Neural progenitor cell (in vitro differentiated cells): ENCODE measurements around the gene RNLS. TPM values are rescaled to one million over a fixed set of nuclear protein-coding genes. Genes with fewer than 3 reads are reported as not detected.

Experiments
- DNase-seq: peaks from one replicate; pipeline ENCODE4 v3.0.0-alpha.2; 2016; ENCODE audit warnings: low spot score
- H2AFZ ChIP-seq: fragments of 200-600 bp; sonication (generic); replicated peaks from 2 replicates; pipeline ENCODE4 v1.6.1; 2016; ENCODE audit warnings: antibody characterized with exemption
- H3F3A ChIP-seq: fragments of 200-600 bp; sonication (generic); 2 replicates; pipeline ENCODE4 v1.6.1; 2016; ENCODE audit warnings: antibody characterized with exemption, low read depth
- H3K27ac ChIP-seq: fragments of 200-600 bp; sonication (generic); 2 replicates; pipeline ENCODE4 v1.5.1; 2016; ENCODE audit warnings: mild to moderate bottlenecking
- H3K27me3 ChIP-seq: fragments of 200-600 bp; sonication (generic); 2 replicates; pipeline ENCODE4 v1.6.1; 2016; ENCODE audit warnings: mild to moderate bottlenecking, moderate library complexity
- H3K36me3 ChIP-seq: fragments of 200-600 bp; sonication (generic); 2 replicates; pipeline ENCODE4 v1.5.1; 2016
- H3K4me1 ChIP-seq: fragments of 200-600 bp; sonication (generic); 2 replicates; pipeline ENCODE4 v1.6.1; 2016; ENCODE audit warnings: mixed run types
- H3K4me2 ChIP-seq: fragments of 200-600 bp; sonication (generic); 2 replicates; pipeline ENCODE4 v1.6.1; 2016
- H3K4me3 ChIP-seq: fragments of 200-600 bp; sonication (generic); 2 replicates; pipeline ENCODE4 v1.5.1; 2016
- H3K79me2 ChIP-seq: fragments of 200-600 bp; sonication (generic); 2 replicates; pipeline ENCODE4 v1.6.1; 2016; ENCODE audit warnings: low read depth
- H3K9ac ChIP-seq: fragments of 200-600 bp; sonication (generic); 2 replicates; pipeline ENCODE4 v1.6.1; 2016
- H3K9me3 ChIP-seq: fragments of 200-600 bp; sonication (generic); 2 replicates; pipeline ENCODE4 v1.5.1; 2016; ENCODE audit warnings: low read depth
- H4K20me1 ChIP-seq: fragments of 200-600 bp; sonication (generic); 2 replicates; pipeline ENCODE4 v1.6.1; 2016; ENCODE audit warnings: low read depth
- H3K27ac Mint-ChIP-seq: 3 replicates; pipeline ENCODE4 v1.8.0; 2021; ENCODE audit warnings: mixed read lengths
- H3K27me3 Mint-ChIP-seq: 2 replicates; pipeline ENCODE4 v1.8.0; 2022; ENCODE audit warnings: low read depth, mild to moderate bottlenecking, inconsistent platforms, moderate library complexity, mixed read lengths; ENCODE audit not compliant: insufficient read depth
- H3K36me3 Mint-ChIP-seq: 3 replicates; pipeline ENCODE4 v1.8.0; 2021; ENCODE audit warnings: mixed read lengths
- H3K4me1 Mint-ChIP-seq: 3 replicates; pipeline ENCODE4 v1.8.0; 2021; ENCODE audit warnings: mixed read lengths
- H3K4me3 Mint-ChIP-seq: 3 replicates; pipeline ENCODE4 v1.8.0; 2021; ENCODE audit warnings: mild to moderate bottlenecking, moderate library complexity, mixed read lengths
- H3K9me3 Mint-ChIP-seq: 3 replicates; pipeline ENCODE4 v1.8.0; 2020; ENCODE audit warnings: mixed read lengths
- EZH2 ChIP-seq: fragments of 200-600 bp; sonication (generic); IDR thresholded peaks from 2 replicates; pipeline ENCODE4 v1.6.1; 2017; ENCODE audit warnings: antibody characterized with exemption, mild to moderate bottlenecking, moderate library complexity
- EZH2phosphoT487 ChIP-seq: fragments of 200-600 bp; sonication (generic); IDR thresholded peaks from 2 replicates; pipeline ENCODE4 v1.6.1; 2017; ENCODE audit warnings: antibody characterized with exemption
- small RNA-seq: library from RNA; depleted of rRNA; stranded (forward); fragments of <200 nt; gene quantifications from one replicate; pipeline ENCODE3, GENCODE V24; 2015
- total RNA-seq: library from RNA; depleted of rRNA; stranded (reverse); fragments of >200 nt; gene quantifications from 2 replicates; pipeline ENCODE4 v1.2.3, GENCODE V29; 2015; ENCODE audit warnings: low replicate concordance
- TF ChIP-seq, protein P1 (sequence below): fragments of 200-600 bp; sonication (generic); IDR thresholded peaks from 2 replicates; pipeline ENCODE4 v1.5.1; 2017; ENCODE audit warnings: antibody characterized with exemption, mild to moderate bottlenecking

The RNLS gene
- total RNA-seq, 1 donor from 2014 or later: 9.1 TPM

DNA sequence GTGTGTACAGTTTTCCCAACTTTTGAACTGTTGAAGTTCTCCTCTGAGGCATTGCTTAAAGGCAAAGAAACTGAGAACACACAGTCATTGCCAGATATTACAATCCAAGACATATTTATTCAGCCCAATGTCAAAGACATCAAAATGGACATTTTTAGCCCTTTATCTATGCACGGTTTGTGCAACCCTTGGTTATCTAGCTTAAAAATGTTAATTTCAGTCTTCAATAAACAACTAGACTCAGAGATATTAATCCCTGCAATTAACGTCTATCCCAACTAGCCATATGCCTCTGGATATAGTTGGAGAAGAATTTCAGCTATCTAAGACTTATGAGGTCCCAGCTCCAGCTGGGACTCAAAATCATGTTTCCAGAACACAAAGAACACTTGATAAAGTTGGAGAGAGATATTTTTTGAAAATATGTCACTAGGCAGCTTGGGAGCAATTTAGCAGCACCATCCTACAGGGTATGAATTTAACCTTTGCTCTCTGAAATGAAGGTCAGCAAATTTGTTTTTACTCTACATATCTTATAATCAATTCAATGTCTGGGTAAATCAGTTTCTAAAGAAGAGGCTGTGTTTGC, 357.0 kb downstream of the RNLS start:
- Histone ChIP-seq H3K27me3 (no peaks in the 10 kb centered on the region), H3K79me2 (no peaks in the 10 kb centered on the region), H3K4me3 (no peak overlapping the region), H3K9ac (no peak overlapping the region), H2AFZ (no peak overlapping the region), H3K27ac (no peak overlapping the region), H3F3A (peaks cover 9% of the 10 kb centered on the region), H3K9me3 (no peaks in the 10 kb centered on the region), H4K20me1 (no peaks in the 10 kb centered on the region), H3K4me1 (peaks cover 21% of the 10 kb centered on the region), H3K4me2 (no peak overlapping the region), H3K36me3 (no peaks in the 10 kb centered on the region)
- no peak overlapping the region for H3K4me3 Mint-ChIP-seq
- TF ChIP-seq, protein P1, sequence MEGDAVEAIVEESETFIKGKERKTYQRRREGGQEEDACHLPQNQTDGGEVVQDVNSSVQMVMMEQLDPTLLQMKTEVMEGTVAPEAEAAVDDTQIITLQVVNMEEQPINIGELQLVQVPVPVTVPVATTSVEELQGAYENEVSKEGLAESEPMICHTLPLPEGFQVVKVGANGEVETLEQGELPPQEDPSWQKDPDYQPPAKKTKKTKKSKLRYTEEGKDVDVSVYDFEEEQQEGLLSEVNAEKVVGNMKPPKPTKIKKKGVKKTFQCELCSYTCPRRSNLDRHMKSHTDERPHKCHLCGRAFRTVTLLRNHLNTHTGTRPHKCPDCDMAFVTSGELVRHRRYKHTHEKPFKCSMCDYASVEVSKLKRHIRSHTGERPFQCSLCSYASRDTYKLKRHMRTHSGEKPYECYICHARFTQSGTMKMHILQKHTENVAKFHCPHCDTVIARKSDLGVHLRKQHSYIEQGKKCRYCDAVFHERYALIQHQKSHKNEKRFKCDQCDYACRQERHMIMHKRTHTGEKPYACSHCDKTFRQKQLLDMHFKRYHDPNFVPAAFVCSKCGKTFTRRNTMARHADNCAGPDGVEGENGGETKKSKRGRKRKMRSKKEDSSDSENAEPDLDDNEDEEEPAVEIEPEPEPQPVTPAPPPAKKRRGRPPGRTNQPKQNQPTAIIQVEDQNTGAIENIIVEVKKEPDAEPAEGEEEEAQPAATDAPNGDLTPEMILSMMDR: no peak
- TF ChIP-seq EZH2 (no peak), EZH2phosphoT487 (no peak)
- H3K27ac Mint-ChIP-seq: no peak overlapping the region
- DNase-seq: no peak
- peaks cover 22% of the 10 kb centered on the region for H3K4me1 Mint-ChIP-seq
- no peaks in the 10 kb centered on the region for H3K27me3 Mint-ChIP-seq
- H3K9me3 Mint-ChIP-seq: peaks cover 3% of the 10 kb centered on the region
- H3K36me3 Mint-ChIP-seq: no peaks in the 10 kb centered on the region

Small RNA genes within 50 kb of the gene (small RNA-seq; reads per million reads assigned to genes)
- gene AL353149.1: not detected
- gene RF00019: not detected

Other genes starting within 250 kb of the RNLS start
- 0.06 and 0.39 TPM in 2 replicates for gene LIPJ, start 3.4 kb upstream of the RNLS start, total RNA-seq
- not detected in 2 replicates for gene LIPF, start 81.1 kb upstream of the RNLS start, total RNA-seq
- not detected in 2 replicates for gene LIPK, start 122.9 kb upstream of the RNLS start, total RNA-seq
- not detected in 2 replicates for gene LIPN, start 176.7 kb upstream of the RNLS start, total RNA-seq
- not detected in 2 replicates for gene LIPM, start 219.4 kb upstream of the RNLS start, total RNA-seq